Memory B cell (primary cell): ENCODE measurements around the gene S100A14.
A peak's percentile ranks its signal among the peaks of the same experiment; 100 is the strongest.
"Not testable (repeated sequence)": the region's sequence is repeated elsewhere in the genome, so short reads cannot be mapped to it uniquely, and the experiment has no call there.

Source experiments
- ATAC-seq: fragments of 150-1000 bp; cut with Tn5 transposase; 2 replicates; pipeline ENCODE4 v1.10.0; 2021; ENCODE audit warnings: low read depth, mild to moderate bottlenecking, moderate library complexity
- DNase-seq, 2 donors: peaks; one replicate each; pipeline ENCODE4 v3.0.0; 2022; ENCODE audit warnings: low spot score in 2 of 2
- H3K27ac Mint-ChIP-seq: one replicate; pipeline ENCODE4 v1.8.0; 2022; ENCODE audit warnings: mild to moderate bottlenecking, moderate library complexity, mixed read lengths
- H3K27me3 Mint-ChIP-seq: one replicate; pipeline ENCODE4 v1.8.0; 2022; ENCODE audit warnings: mixed read lengths
- H3K36me3 Mint-ChIP-seq: one replicate; pipeline ENCODE4 v1.8.0; 2022; ENCODE audit warnings: mild to moderate bottlenecking, mixed read lengths
- H3K4me1 Mint-ChIP-seq: one replicate; pipeline ENCODE4 v1.8.0; 2022; ENCODE audit warnings: mixed read lengths
- H3K4me3 Mint-ChIP-seq: one replicate; pipeline ENCODE4 v1.8.0; 2022; ENCODE audit warnings: mild to moderate bottlenecking, moderate library complexity, mixed read lengths
- H3K9me3 Mint-ChIP-seq: one replicate; pipeline ENCODE4 v1.8.0; 2022; ENCODE audit warnings: mixed read lengths

S100A14 gene

GRCh38 chr1:153606194-153606593, 9.9 kb downstream of the S100A14 start:
- peaks cover 5% of the 10 kb centered on the region for H3K4me1 Mint-ChIP-seq
- ATAC-seq (no peak), DNase-seq (no peak)
- no peak overlapping the region for H3K27ac Mint-ChIP-seq
- no peaks in the 10 kb centered on the region for H3K36me3 Mint-ChIP-seq
- H3K27me3 Mint-ChIP-seq = no peaks in the 10 kb centered on the region
- H3K9me3 Mint-ChIP-seq = no peaks in the 10 kb centered on the region
- no peak overlapping the region for H3K4me3 Mint-ChIP-seq

GRCh38 chr1:153602749-153603148, 13.4 kb downstream of the S100A14 start:
- Mint-ChIP-seq H3K4me3 (no peak overlapping the region), H3K4me1 (peaks cover 14% of the 10 kb centered on the region), H3K27ac (peak overlapping the region; percentile 60), H3K36me3 (no peaks in the 10 kb centered on the region), H3K27me3 (no peaks in the 10 kb centered on the region), H3K9me3 (no peaks in the 10 kb centered on the region)
- ATAC-seq = no peak
- DNase-seq = no peak

GRCh38 chr1:153599847-153600246, 16.3 kb downstream of the S100A14 start:
- H3K27ac Mint-ChIP-seq = peak overlapping the region; percentile 76
- DNase-seq (no peak), ATAC-seq (no peak)
- H3K27me3 Mint-ChIP-seq = no peaks in the 10 kb centered on the region
- H3K4me3 Mint-ChIP-seq = no peak overlapping the region
- no peaks in the 10 kb centered on the region for H3K9me3 Mint-ChIP-seq
- no peaks in the 10 kb centered on the region for H3K36me3 Mint-ChIP-seq
- peaks cover 18% of the 10 kb centered on the region for H3K4me1 Mint-ChIP-seq

- Mint-ChIP-seq H3K27me3 (no peaks in the 10 kb centered on the region), H3K4me3 (peak overlapping the region; percentile 46), H3K27ac (peak overlapping the region; percentile 95), H3K36me3 (no peaks in the 10 kb centered on the region), H3K9me3 (no peaks in the 10 kb centered on the region), H3K4me1 (peaks cover 18% of the 10 kb centered on the region)
- DNase-seq (peak; percentile 60 to 77), ATAC-seq (peak; percentile 97)
These were observed 17.6 kb downstream of the S100A14 start for GRCh38 chr1:153598309-153599172.

GRCh38 chr1:153597206-153597605, 18.9 kb downstream of the S100A14 start:
- Mint-ChIP-seq H3K27ac (peak overlapping the region; percentile 95), H3K9me3 (no peaks in the 10 kb centered on the region), H3K36me3 (no peaks in the 10 kb centered on the region), H3K27me3 (no peaks in the 10 kb centered on the region), H3K4me3 (no peak overlapping the region), H3K4me1 (peaks cover 18% of the 10 kb centered on the region)
- ATAC-seq = no peak
- no peak for DNase-seq

- Mint-ChIP-seq H3K4me1 (peaks cover 7% of the 10 kb centered on the region), H3K36me3 (no peaks in the 10 kb centered on the region), H3K27me3 (no peaks in the 10 kb centered on the region), H3K4me3 (no peak overlapping the region), H3K27ac (peak overlapping the region; percentile 42), H3K9me3 (no peaks in the 10 kb centered on the region)
- no peak for DNase-seq
- no peak for ATAC-seq
These were observed 23.4 kb downstream of the S100A14 start for GRCh38 chr1:153592748-153593147.

- Mint-ChIP-seq H3K36me3 (no peaks in the 10 kb centered on the region), H3K4me1 (no peaks in the 10 kb centered on the region), H3K27me3 (peaks cover 2% of the 10 kb centered on the region), H3K27ac (no peak overlapping the region), H3K9me3 (no peaks in the 10 kb centered on the region), H3K4me3 (no peak overlapping the region)
- no peak for DNase-seq
- ATAC-seq = no peak
These were observed 27.6 kb downstream of the S100A14 start for GRCh38 chr1:153588482-153588881.

- DNase-seq, H3K4me1 Mint-ChIP-seq, H3K9me3 Mint-ChIP-seq, H3K36me3 Mint-ChIP-seq, ATAC-seq, H3K4me3 Mint-ChIP-seq, H3K27me3 Mint-ChIP-seq, H3K27ac Mint-ChIP-seq: not testable (repeated sequence)
These were observed 28.1 kb downstream of the S100A14 start for GRCh38 chr1:153588033-153588432.

GRCh38 chr1:153587314-153587713, 28.8 kb downstream of the S100A14 start:
- no peak overlapping the region for H3K27ac Mint-ChIP-seq
- peaks cover 2% of the 10 kb centered on the region for H3K27me3 Mint-ChIP-seq
- no peak overlapping the region for H3K4me3 Mint-ChIP-seq
- no peak for DNase-seq
- H3K36me3 Mint-ChIP-seq = no peaks in the 10 kb centered on the region
- no peaks in the 10 kb centered on the region for H3K4me1 Mint-ChIP-seq
- no peaks in the 10 kb centered on the region for H3K9me3 Mint-ChIP-seq
- no peak for ATAC-seq

- H3K4me3 Mint-ChIP-seq = no peak overlapping the region
- H3K27ac Mint-ChIP-seq = no peak overlapping the region
- no peaks in the 10 kb centered on the region for H3K9me3 Mint-ChIP-seq
- no peaks in the 10 kb centered on the region for H3K4me1 Mint-ChIP-seq
- DNase-seq (no peak), ATAC-seq (no peak)
- no peaks in the 10 kb centered on the region for H3K36me3 Mint-ChIP-seq
- H3K27me3 Mint-ChIP-seq = peaks cover 2% of the 10 kb centered on the region
These were observed 29.8 kb downstream of the S100A14 start for GRCh38 chr1:153586347-153586746.

GRCh38 chr1:153585006-153585405, 31.1 kb downstream of the S100A14 start:
- ATAC-seq (no peak), DNase-seq (no peak)
- Mint-ChIP-seq H3K4me3 (no peak overlapping the region), H3K27me3 (peaks cover 2% of the 10 kb centered on the region), H3K27ac (no peak overlapping the region), H3K36me3 (no peaks in the 10 kb centered on the region), H3K4me1 (no peaks in the 10 kb centered on the region), H3K9me3 (no peaks in the 10 kb centered on the region)

- no peak overlapping the region for H3K27ac Mint-ChIP-seq
- no peak for ATAC-seq
These were observed 32.1 kb downstream of the S100A14 start for GRCh38 chr1:153583976-153584375.

GRCh38 chr1:153583514-153583913, 32.6 kb downstream of the S100A14 start:
- not testable (repeated sequence) for DNase-seq, H3K27ac Mint-ChIP-seq, ATAC-seq, H3K9me3 Mint-ChIP-seq, H3K36me3 Mint-ChIP-seq, H3K4me1 Mint-ChIP-seq, H3K27me3 Mint-ChIP-seq, H3K4me3 Mint-ChIP-seq

More at GRCh38 chr1:153583976-153584375, 32.1 kb downstream of the S100A14 start:
- H3K27me3 Mint-ChIP-seq = peaks cover 3% of the 10 kb centered on the region
- no peak overlapping the region for H3K4me3 Mint-ChIP-seq
- H3K9me3 Mint-ChIP-seq = no peaks in the 10 kb centered on the region
- DNase-seq = no peak
- no peaks in the 10 kb centered on the region for H3K4me1 Mint-ChIP-seq
- no peaks in the 10 kb centered on the region for H3K36me3 Mint-ChIP-seq

- not testable (repeated sequence) for ATAC-seq, DNase-seq, H3K4me3 Mint-ChIP-seq, H3K36me3 Mint-ChIP-seq, H3K27me3 Mint-ChIP-seq, H3K9me3 Mint-ChIP-seq, H3K4me1 Mint-ChIP-seq, H3K27ac Mint-ChIP-seq
These were observed 33.3 kb downstream of the S100A14 start for GRCh38 chr1:153582836-153583235.

GRCh38 chr1:153578936-153579335, 37.2 kb downstream of the S100A14 start:
- H3K4me3 Mint-ChIP-seq = no peak overlapping the region
- DNase-seq = no peak
- no peak for ATAC-seq
- H3K36me3 Mint-ChIP-seq = no peaks in the 10 kb centered on the region
- peaks cover 8% of the 10 kb centered on the region for H3K4me1 Mint-ChIP-seq
- no peaks in the 10 kb centered on the region for H3K9me3 Mint-ChIP-seq
- H3K27me3 Mint-ChIP-seq = peaks cover 8% of the 10 kb centered on the region
- no peak overlapping the region for H3K27ac Mint-ChIP-seq
